ENCODE measurements around the gene DNAH6. TPM values are rescaled to one million over a fixed set of nuclear protein-coding genes. Genes with fewer than 3 reads are reported as not detected.

Gene DNAH6
- total and polyA plus RNA-seq, 11 donors: 0.05 to 0.75 (median 0.10) TPM; not detected in 2

- no peaks in the 10 kb centered on the region for H3K36me3 ChIP-seq
- no peak overlapping the region for H3K4me3 ChIP-seq
- WGBS, 4 donors: 35 to 46% (median 44%) methylated on average over 1 of the region's 1 CpG
- intact Hi-C loops (cut with DNase I): no loop called here
- DNase-seq (no peak), ATAC-seq (peak in 1 of 4 donors; percentile 50)
- peak overlapping the region in 1 of 12 donors; percentile 0 for H3K27ac ChIP-seq
- peaks cover 0 to 12% (median 0%) of the 10 kb centered on the region in 12 donors for H3K4me1 ChIP-seq
- TF ChIP-seq CTCF (IDR thresholded peaks at IDR 0.05) (peak in 6 of 12 donors; percentile 17 to 48 (median 28)), POLR2A (IDR thresholded peaks at IDR 0.05) (no peak)
- no peaks in the 10 kb centered on the region for H3K27me3 ChIP-seq
- peaks cover 0 to 4% (median 0%) of the 10 kb centered on the region in 12 donors for H3K9me3 ChIP-seq
Observed at GRCh38 chr2:84526562-84526961, 10.3 kb downstream of the DNAH6 start.

GRCh38 chr2:84527137-84528129 is 11.1 kb downstream of the DNAH6 start:
- TF ChIP-seq CTCF (IDR thresholded peaks at IDR 0.05): no peak
- no peak for TF ChIP-seq POLR2A (IDR thresholded peaks at IDR 0.05)
- Histone ChIP-seq H3K36me3 (no peaks in the 10 kb centered on the region), H3K27ac (peak overlapping the region in 1 of 12 donors; percentile 0), H3K27me3 (no peaks in the 10 kb centered on the region), H3K4me1 (peaks cover 0 to 12% (median 0%) of the 10 kb centered on the region in 12 donors), H3K9me3 (no peaks in the 10 kb centered on the region), H3K4me3 (no peak overlapping the region)
- intact Hi-C loops (cut with DNase I): no loop called here
- WGBS, 4 donors: 55 to 70% (median 61%) methylated on average over 4 of the region's 4 CpGs
- DNase-seq: no peak
- ATAC-seq: no peak

- Histone ChIP-seq H3K27ac (no peak overlapping the region), H3K9me3 (no peaks in the 10 kb centered on the region), H3K4me3 (no peak overlapping the region), H3K4me1 (peaks cover 0 to 2% (median 0%) of the 10 kb centered on the region in 12 donors), H3K27me3 (no peaks in the 10 kb centered on the region), H3K36me3 (no peaks in the 10 kb centered on the region)
- DNase-seq (no peak), ATAC-seq (no peak)
- no peak for TF ChIP-seq POLR2A (IDR thresholded peaks at IDR 0.05)
- TF ChIP-seq CTCF (IDR thresholded peaks at IDR 0.05): no peak
- intact Hi-C loops (cut with DNase I): no loop called here
- 61 to 72% (median 68%) methylated on average over 1 of the region's 1 CpG for WGBS, 4 donors
Observed at GRCh38 chr2:84532291-84532690, 16.0 kb downstream of the DNAH6 start.

- Histone ChIP-seq H3K36me3 (no peaks in the 10 kb centered on the region), H3K4me1 (no peaks in the 10 kb centered on the region), H3K9me3 (no peaks in the 10 kb centered on the region), H3K27me3 (no peaks in the 10 kb centered on the region), H3K27ac (no peak overlapping the region), H3K4me3 (no peak overlapping the region)
- WGBS, 4 donors: 38 to 49% (median 45%) methylated on average over 3 of the region's 3 CpGs
- DNase-seq (no peak), ATAC-seq (no peak)
- TF ChIP-seq CTCF (IDR thresholded peaks at IDR 0.05): no peak
- TF ChIP-seq POLR2A (IDR thresholded peaks at IDR 0.05): no peak
- intact Hi-C loops (cut with DNase I): no loop called here
Observed at GRCh38 chr2:84534225-84534624, 17.9 kb downstream of the DNAH6 start.

Measured in heart left ventricle (tissue), 16 donors.